ENCODE results near the gene CUX1. TPM values are rescaled to one million over a fixed set of nuclear protein-coding genes. Genes with fewer than 3 reads are reported as not detected.

Gene CUX1
- polyA plus RNA-seq, 1 donor: 43.6 TPM

- DNase-seq: no peak
Observed at GRCh38 chr7:101960323-101960722, 142.9 kb downstream of the CUX1 start.

GRCh38 chr7:101960985-101961708, 143.7 kb downstream of the CUX1 start:
- no peak for DNase-seq

GRCh38 chr7:101961811-101962210, 144.4 kb downstream of the CUX1 start:
- DNase-seq: no peak

- DNase-seq: no peak
Observed at GRCh38 chr7:101963693-101964092, 146.3 kb downstream of the CUX1 start.

- no peak for DNase-seq
Observed at GRCh38 chr7:101964680-101965452, 147.4 kb downstream of the CUX1 start.

GRCh38 chr7:101968720-101969466, 151.5 kb downstream of the CUX1 start:
- DNase-seq: no peak

GRCh38 chr7:101969997-101970585, 152.7 kb downstream of the CUX1 start:
- DNase-seq: no peak

GRCh38 chr7:101970801-101971200, 153.4 kb downstream of the CUX1 start:
- no peak for DNase-seq

GRCh38 chr7:101971457-101971856, 154.0 kb downstream of the CUX1 start:
- DNase-seq: no peak

GRCh38 chr7:101972627-101973026, 155.2 kb downstream of the CUX1 start:
- DNase-seq: no peak

- no peak for DNase-seq
Observed at GRCh38 chr7:101973130-101973529, 155.7 kb downstream of the CUX1 start.

- no peak for DNase-seq
Observed at GRCh38 chr7:101974393-101974792, 157.0 kb downstream of the CUX1 start.

- DNase-seq: no peak
Observed at GRCh38 chr7:101975046-101975445, 157.6 kb downstream of the CUX1 start.

- no peak for DNase-seq
Observed at GRCh38 chr7:101976411-101976810, 159.0 kb downstream of the CUX1 start.

GRCh38 chr7:101977249-101977648, 159.8 kb downstream of the CUX1 start:
- DNase-seq: no peak

GRCh38 chr7:101978683-101979082, 161.3 kb downstream of the CUX1 start:
- DNase-seq: no peak

GRCh38 chr7:101983147-101983811, 165.9 kb downstream of the CUX1 start:
- no peak for DNase-seq

GRCh38 chr7:101984133-101984879, 166.9 kb downstream of the CUX1 start:
- DNase-seq: no peak

- DNase-seq: no peak
Observed at GRCh38 chr7:101985057-101985902, 167.9 kb downstream of the CUX1 start.

GRCh38 chr7:101985903-101986734, 168.7 kb downstream of the CUX1 start:
- DNase-seq: no peak
